WERI-Rb-1 (cell line): ENCODE data around the gene FBXO7.

Experiments used
- DNase-seq: peaks from one replicate; pipeline ENCODE4 v3.0.0-alpha.2; 2020
- H3K27ac ChIP-seq: fragments of 250-450 bp; sonication (Bioruptor Pico); 2 replicates; pipeline ENCODE4 v1.5.1; 2020; ENCODE audit warnings: mild to moderate bottlenecking, moderate library complexity
- H3K27me3 ChIP-seq: fragments of 250-450 bp; sonication (Bioruptor Pico); 2 replicates; pipeline ENCODE4 v1.5.1; 2021; ENCODE audit warnings: mild to moderate bottlenecking, low read depth, moderate library complexity; ENCODE audit not compliant: insufficient read depth, severe bottlenecking
- H3K36me3 ChIP-seq: fragments of 250-450 bp; sonication (Bioruptor Pico); 2 replicates; pipeline ENCODE4 v1.5.1; 2020; ENCODE audit warnings: mild to moderate bottlenecking, moderate library complexity
- H3K4me3 ChIP-seq: 2 replicates; pipeline ENCODE4 v1.5.1; 2011; ENCODE audit warnings: low read depth, mild to moderate bottlenecking, control low read depth, low read length
- H3K9me3 ChIP-seq: fragments of 250-450 bp; sonication (Bioruptor Pico); 2 replicates; pipeline ENCODE4 v1.5.1; 2021; ENCODE audit warnings: mild to moderate bottlenecking, moderate library complexity; ENCODE audit not compliant: severe bottlenecking
- CTCF ChIP-seq: IDR thresholded peaks from 2 replicates; pipeline ENCODE4 v1.5.1; 2011; ENCODE audit warnings: low read depth, mild to moderate bottlenecking, control low read depth, inconsistent platforms, low read length

The FBXO7 gene

GRCh38 chr22:32541481-32541880 is 66.9 kb downstream of the FBXO7 start:
- no peaks in the 10 kb centered on the region for H3K36me3 ChIP-seq
- no peaks in the 10 kb centered on the region for H3K9me3 ChIP-seq
- no peaks in the 10 kb centered on the region for H3K27me3 ChIP-seq
- DNase-seq, result no peak
- no peak for TF ChIP-seq CTCF
- H3K27ac ChIP-seq, result no peak overlapping the region
- H3K4me3 ChIP-seq, result no peak overlapping the region

- no peaks in the 10 kb centered on the region for H3K27me3 ChIP-seq
- no peak overlapping the region for H3K4me3 ChIP-seq
- no peaks in the 10 kb centered on the region for H3K9me3 ChIP-seq
- no peak for TF ChIP-seq CTCF
- no peaks in the 10 kb centered on the region for H3K36me3 ChIP-seq
- DNase-seq, result no peak
- H3K27ac ChIP-seq, result no peak overlapping the region
These were observed 67.6 kb downstream of the FBXO7 start for GRCh38 chr22:32542066-32542676.

DNA sequence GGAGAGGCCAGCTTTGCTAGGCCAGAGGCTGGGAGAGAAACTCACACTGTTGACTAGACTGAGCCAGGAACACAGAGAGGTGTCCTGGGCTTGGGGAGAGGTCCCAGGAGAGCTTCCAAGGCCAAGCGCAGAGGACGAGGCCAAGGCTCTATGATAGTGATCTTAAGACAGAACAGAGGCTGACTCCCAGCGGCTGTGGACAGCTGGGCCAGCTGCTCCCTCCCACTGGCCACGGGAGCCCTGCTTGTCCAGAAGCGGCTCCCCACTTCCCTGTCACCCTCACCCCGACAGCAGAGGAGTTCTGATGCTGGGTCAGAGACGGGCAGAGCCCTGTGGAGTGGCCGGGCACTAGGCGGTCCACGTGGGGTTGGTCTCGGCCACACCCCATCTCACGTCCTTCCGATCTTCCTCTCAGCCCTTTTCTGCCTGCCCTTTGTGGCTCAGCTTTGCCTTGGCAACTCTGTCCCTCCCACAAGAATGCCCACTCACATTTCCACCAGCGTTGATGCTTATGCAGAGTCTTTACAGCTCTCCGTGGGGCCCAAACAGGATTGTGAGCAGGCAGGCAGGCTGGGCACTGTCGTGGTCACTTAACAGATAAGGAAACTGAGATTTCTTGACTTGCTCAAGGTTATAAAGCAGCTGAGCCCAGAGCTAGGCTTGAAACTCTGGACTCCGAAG is 68.2 kb downstream of the FBXO7 start:
- Histone ChIP-seq H3K9me3 (no peaks in the 10 kb centered on the region), H3K27ac (no peak overlapping the region), H3K27me3 (no peaks in the 10 kb centered on the region), H3K4me3 (no peak overlapping the region), H3K36me3 (no peaks in the 10 kb centered on the region)
- DNase-seq, result no peak
- no peak for TF ChIP-seq CTCF

GRCh38 chr22:32544953-32545558 is 70.4 kb downstream of the FBXO7 start:
- Histone ChIP-seq H3K4me3 (no peak overlapping the region), H3K36me3 (no peaks in the 10 kb centered on the region), H3K9me3 (no peaks in the 10 kb centered on the region), H3K27ac (no peak overlapping the region), H3K27me3 (no peaks in the 10 kb centered on the region)
- TF ChIP-seq CTCF, result no peak
- no peak for DNase-seq

GRCh38 chr22:32545801-32546200 is 71.2 kb downstream of the FBXO7 start:
- Histone ChIP-seq H3K36me3 (no peaks in the 10 kb centered on the region), H3K27me3 (no peaks in the 10 kb centered on the region), H3K9me3 (no peaks in the 10 kb centered on the region), H3K4me3 (no peak overlapping the region), H3K27ac (no peak overlapping the region)
- DNase-seq, result no peak
- no peak for TF ChIP-seq CTCF
